T-helper 1 cell treated with Interleukin-12 subunit alpha and Interleukin-12 subunit beta and Interleukin-4 antibody, amounts not matched to agents 30 ng/mL and 1 ng/mL, for 36 hours (primary cell): ENCODE results near the gene LCA5L. TPM values are rescaled to one million over a fixed set of nuclear protein-coding genes. Genes with fewer than 3 reads are reported as not detected.
"Not testable (repeated sequence)": the region's sequence is repeated elsewhere in the genome, so short reads cannot be mapped to it uniquely, and the experiment has no call there.

Source experiments
- intact Hi-C: fragments of 100-400 bp; cut with micrococcal nuclease; formaldehyde crosslinking; loops from one replicate; pipeline ENCODE4 v1.15.1; 2024
- total RNA-seq: library from RNA; stranded (reverse); gene quantifications from 2 replicates; pipeline ENCODE4 v1.2.3, GENCODE V29; 2022

Gene LCA5L
- total RNA-seq, 1 donor from 2014 or later = 0.07 TPM

GRCh38 chr21:39452207-39452969, 6.8 kb upstream of the LCA5L start:
- intact Hi-C loops = no loop called here

- intact Hi-C loops = no loop called here
These were observed 6.0 kb upstream of the LCA5L start, which contains the start of gene SH3BGR for GRCh38 chr21:39451332-39452206. Gene SH3BGR (plus strand): TSS chr21:39451970. CDS start chr21:39452097, 127 bp downstream.

GRCh38 chr21:39447264-39447663, 1.7 kb upstream of the LCA5L start:
- intact Hi-C loops = loop anchor here (5.0 to 10.0 kb wide), 2 partner anchors 640 to 682 kb away; partner anchors contain the start of gene ETS2

DNA sequence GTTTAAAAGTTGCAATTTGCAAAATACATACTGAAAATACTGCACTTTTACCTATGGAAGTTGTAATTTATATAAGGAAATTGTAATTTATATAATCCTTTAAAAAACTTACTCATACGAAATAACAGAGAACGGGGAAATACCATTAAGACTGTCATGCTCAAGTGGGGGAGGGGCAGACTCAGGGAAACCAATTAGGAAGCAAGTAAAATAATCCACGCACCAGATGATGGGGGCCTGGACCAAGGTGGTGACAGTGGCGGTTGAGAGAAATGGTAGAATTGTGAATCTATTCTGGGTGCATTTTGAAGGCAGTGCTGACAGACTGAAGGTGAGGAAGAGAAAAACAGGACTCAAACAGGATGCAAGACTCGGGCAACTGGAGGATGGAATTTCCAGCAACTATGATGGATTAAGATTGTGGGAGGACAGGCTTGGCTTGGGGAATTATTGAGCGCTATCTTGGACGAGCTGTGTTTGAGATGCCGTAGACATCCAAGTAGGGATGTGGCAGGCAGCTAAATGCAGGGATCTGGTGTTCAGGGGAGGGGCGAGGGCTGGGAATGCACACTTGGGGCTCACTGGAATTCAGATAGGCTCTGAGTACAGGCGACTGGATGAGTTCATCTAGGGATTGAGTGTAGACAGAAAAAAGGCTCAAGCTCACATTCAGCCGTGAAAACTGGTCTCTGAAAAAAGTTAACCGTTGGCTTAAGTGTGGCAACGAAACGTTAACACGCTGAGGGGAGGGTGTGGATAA, 977 bp downstream of the LCA5L start:
- intact Hi-C loops = loop anchor here (1.0 to 10.0 kb wide), 7 partner anchors 56 to 680 kb away; partner anchors contain the start of genes ETS2, HMGN1 and PSMG1

DNA sequence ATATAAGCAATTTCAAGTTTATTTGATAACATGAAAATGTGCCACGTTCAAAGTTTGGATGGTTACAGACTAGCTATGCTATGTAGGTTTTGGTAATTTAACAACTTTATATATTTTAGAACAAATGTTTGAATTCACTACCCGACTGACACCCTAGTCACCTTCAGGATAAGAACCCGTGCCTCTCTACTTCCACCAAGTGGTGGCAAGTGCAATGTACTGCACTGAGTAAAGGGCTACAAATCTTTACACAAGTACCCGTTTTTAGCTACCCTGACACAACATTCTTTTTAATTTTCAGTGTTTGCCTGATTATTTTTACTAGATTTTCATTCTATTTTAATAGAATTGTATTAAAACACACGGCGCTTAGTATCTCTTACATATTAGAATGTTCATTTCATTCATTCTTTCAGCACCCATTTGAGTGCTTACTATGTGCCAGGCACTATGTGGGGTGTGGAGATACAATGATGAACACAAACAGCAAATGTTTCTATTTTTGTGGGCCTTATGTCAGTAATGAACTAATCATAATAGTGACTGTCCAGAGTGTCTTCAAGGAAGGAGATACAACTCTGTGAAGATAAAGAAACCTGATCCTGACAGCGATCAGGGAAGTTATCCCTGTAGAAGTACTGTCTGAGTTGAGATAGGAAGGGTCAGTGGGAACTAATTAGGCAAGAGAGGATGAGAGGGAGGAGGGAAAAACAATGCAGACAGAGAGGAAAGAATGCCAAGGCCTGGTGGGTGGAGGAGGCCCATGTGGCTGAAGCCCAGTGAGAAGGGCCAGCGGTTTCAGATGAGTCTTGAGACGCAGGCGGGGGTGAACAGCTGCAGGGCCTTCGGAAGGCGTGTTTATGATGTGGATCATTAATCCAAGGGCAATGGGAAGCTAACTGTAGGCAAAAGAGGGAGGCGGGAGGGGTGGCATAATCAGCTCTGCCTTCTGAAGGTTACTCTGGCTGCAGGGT, 3.8 kb downstream of the LCA5L start:
- intact Hi-C loops = loop anchor here (1.0 to 10.0 kb wide), 2 partner anchors 93 to 677 kb away; no protein-coding TSS in a partner anchor

- intact Hi-C loops = no loop called here
These were observed 6.3 kb downstream of the LCA5L start for GRCh38 chr21:39439232-39439631.

DNA sequence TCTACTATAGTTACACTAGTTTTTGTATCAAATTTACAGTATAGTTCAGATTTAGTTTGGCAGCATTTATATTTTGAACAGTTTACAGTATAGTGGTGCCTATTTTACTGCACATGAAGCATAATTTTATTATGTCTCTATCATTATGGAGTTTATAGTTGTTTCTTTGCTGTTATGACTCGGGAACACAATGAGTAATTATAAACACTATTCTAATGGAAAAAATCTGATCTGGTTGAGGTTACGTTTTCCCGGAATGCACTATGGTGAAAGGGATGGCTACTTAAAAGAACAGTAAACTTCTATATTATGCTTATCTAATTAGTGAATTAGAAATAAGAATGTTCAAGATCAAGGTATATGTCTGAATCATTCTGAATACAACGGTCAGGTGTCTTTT, 10.6 kb downstream of the LCA5L start:
- intact Hi-C loops = no loop called here

DNA sequence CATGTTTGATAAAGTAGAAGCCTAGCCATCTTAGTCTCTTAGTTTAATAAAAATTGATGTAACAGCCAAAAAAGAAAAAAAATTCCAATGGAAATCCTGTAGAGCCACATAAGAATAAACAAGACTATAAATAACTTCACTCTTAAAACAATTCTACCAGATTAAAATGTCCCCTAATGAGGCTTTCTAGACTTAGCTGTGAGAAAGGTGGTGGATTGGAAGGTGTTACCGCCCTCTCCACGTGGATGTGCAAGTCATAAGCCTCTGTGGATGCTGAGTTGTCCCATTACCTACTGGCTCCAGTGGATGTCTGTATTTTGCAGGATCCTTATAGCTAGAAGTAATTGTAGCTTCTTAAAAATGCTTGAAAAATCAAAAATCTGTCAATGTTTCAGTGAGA, 14.6 kb downstream of the LCA5L start:
- intact Hi-C loops = no loop called here

GRCh38 chr21:39430457-39430856, 15.1 kb downstream of the LCA5L start:
- intact Hi-C loops = no loop called here

GRCh38 chr21:39430016-39430415, 15.6 kb downstream of the LCA5L start:
- intact Hi-C loops = no loop called here

DNA sequence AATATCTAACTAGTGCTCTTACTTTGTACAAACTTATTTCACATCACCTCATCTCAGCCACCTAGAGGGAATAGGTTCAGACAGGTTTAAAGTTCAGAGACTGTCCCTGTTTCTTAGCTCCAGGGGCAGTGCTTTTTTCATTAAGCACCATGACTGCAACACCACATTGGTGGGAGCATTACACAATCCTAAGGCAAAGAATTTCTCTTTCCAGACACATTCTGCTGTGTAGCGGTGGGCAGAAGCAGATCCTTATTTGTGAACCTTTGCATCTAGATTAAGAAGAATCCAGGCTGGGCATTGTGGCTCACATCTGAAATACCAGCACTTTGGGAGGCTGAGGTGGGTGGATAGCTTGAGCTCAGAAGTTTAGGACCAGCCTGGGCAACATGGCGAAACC, 16.1 kb downstream of the LCA5L start:
- intact Hi-C loops = no loop called here

DNA sequence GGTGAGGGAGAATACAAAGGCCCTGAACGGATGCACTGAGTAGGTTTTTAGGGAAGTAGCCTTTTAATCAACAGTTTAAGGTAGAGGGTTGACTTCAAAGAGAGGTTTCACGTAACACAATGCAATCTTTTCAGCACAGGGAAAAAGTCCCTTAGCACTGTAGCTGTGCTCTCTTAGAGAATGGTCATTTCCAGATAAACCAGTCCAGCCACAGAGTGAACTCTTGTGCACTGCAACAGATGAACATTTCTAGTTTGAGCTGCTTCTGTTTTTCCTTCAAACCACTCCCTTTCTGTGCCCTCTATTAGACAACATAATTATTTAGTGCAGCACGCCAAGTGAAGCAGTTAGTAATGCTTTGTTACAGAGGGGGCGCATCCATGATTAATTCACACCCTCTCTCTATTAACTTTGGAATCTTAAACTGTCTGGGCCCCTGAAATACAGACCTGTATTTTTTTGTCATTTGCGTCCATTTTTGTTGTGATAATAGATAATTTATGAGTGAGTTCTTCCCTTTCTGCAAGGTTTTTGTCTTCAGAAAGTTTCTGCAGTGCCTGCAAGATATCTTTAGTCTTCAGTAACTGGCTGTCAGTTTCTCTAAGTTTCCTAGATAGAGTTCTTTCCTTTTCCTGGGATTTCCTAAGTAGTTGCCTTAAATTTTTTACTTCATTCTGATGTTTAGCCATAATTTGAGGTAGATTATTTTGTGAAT, 22.9 kb downstream of the LCA5L start:
- intact Hi-C loops = no loop called here

DNA sequence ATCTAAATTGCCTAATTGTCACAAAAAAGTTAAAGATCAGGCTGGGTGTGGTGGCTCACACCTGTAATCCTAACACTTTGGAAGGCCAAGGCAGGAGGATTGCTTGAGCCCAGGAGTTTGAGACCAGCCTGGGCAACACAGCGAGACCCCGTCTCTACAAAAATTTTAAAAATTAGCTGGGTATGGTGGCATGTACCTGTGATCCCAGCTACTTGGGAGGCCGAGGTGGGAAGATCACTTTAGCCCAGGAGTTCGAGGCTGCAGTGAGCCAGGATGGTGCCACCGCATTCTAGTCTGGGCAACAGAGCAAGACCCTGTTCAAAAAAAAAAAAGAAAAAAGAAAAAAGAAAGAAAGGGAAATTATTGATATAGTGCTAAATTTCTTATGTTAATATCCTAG, 26.4 kb downstream of the LCA5L start:
- intact Hi-C loops = not testable (repeated sequence)

- intact Hi-C loops = no loop called here
These were observed 39.5 kb downstream of the LCA5L start for GRCh38 chr21:39406065-39406464.

DNA sequence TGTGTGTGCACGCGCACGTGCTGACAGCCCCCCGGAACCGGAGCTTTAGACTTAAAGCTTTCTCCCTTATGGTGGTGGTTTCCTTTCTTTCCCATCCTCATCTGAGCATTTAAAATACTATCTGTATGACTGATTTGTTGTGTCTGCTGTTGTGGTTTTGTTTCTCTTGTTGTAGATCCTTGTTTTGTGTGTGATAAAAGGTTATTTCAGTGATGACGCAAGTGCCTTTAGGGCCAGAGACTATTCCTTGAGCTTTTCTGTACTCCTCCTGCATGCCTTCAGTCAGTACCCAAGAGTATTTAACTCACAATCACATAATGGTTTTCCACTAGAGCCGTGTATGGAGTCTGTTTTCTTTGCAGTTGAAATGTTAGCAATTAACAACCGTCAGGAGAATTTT, 45.4 kb downstream of the LCA5L start:
- intact Hi-C loops = no loop called here

DNA sequence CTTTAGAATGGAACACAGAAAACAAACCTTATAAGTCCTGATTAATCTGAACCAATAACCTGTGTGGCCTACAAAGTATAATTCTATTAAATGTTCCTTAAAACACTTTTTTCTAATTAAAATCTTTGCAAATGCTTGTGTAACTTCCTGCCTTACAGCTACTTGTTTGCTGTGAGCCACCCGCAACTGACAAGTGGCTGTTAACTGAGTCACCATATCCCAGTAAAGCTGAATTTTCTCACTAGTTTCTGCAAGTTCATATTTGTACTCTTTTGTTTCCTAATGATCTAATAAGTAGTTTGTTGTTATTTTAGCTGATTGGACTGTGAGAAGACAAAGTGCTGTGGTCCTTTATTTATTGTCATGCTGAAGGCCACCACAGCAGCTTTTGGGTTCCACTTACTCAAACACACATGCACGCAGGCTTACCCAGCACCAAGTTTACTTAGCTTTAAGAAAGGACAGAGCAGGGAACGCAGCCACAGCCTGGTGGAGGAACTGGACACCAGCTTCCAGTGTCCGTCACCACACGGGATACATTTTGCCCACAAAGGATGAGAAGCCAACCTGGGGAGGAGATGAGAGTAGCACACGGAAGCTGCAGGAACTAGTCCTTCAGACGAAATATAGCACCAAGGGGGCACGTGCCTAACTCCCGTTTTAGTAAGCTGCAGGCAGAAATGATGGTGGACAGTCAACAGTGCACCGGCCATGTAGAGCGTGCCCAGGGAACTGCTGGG, 47.8 kb downstream of the LCA5L start:
- intact Hi-C loops = no loop called here

DNA sequence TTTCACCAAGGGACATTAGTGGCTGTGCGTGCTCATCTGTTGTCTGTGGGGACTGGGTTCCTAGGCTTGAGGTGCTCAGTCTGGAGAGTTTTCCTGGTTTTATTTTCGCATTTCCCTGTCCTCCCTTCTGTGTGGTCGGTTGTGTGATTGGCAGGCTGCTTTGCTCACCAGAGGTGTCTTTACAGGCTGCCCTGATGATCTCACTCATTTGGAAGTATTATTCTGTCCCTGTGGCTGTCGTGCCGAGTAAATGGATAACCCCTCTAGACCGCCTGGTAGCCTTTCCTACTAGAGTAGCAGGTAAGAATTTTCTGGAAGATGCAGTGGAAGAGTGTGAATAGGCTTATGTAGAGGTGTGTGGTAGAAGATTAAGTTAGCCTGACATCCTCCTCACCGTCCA, 52.6 kb downstream of the LCA5L start:
- intact Hi-C loops = no loop called here

DNA sequence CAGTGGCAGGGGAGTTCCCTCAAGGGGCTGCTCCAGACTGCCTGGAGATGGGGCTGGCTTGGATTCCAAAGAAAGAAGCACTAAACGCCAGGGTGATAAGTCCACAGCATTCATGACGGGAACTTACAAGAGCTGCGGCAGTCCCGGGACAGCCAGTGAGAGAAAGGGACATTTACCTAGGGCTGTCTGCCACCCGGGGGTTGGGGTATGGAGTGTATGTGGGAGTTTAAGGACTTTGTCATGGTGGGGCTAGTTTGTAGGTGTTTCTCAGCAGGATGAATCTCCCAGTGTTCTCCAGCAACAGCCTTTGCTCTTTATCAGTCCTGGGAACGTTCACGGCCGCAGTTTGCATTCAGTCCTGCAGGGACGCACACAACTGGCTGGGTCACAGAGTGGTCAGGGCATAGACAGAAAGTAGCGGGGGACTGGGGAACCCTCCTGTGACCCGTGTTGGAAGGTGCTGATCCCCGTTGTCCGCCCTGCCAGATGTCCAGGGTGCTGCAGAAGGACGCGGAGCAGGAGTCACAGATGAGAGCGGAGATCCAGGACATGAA, 55.3 kb downstream of the LCA5L start:
- intact Hi-C loops = no loop called here

- intact Hi-C loops = loop anchor here (1.0 to 5.0 kb wide), 8 partner anchors 8 to 881 kb away; partner anchors contain the start of genes LCA5L and PSMG1
These were observed 56.8 kb downstream of the LCA5L start for GRCh38 chr21:39388811-39389155.
